A204.1 (cell line): Measurements from ENCODE around the gene INS.

ENCODE experiments used
- FAIRE-seq: peaks from 2 replicates; lab custom pipeline; 2012; peaks lifted over from hg19 to GRCh38; lab: Jason Lieb, UNC

INS gene

GRCh38 chr11:2113776-2114175, 47.2 kb downstream of the INS start:
- no peak for FAIRE-seq

- FAIRE-seq: no peak
Observed at GRCh38 chr11:2110521-2110920, 50.5 kb downstream of the INS start.
